ENCODE data around the gene PLA2R1.

GRCh38 chr2:159985656-159986055 lies 76.8 kb downstream of the PLA2R1 start:
- TF ChIP-seq, protein P1, sequence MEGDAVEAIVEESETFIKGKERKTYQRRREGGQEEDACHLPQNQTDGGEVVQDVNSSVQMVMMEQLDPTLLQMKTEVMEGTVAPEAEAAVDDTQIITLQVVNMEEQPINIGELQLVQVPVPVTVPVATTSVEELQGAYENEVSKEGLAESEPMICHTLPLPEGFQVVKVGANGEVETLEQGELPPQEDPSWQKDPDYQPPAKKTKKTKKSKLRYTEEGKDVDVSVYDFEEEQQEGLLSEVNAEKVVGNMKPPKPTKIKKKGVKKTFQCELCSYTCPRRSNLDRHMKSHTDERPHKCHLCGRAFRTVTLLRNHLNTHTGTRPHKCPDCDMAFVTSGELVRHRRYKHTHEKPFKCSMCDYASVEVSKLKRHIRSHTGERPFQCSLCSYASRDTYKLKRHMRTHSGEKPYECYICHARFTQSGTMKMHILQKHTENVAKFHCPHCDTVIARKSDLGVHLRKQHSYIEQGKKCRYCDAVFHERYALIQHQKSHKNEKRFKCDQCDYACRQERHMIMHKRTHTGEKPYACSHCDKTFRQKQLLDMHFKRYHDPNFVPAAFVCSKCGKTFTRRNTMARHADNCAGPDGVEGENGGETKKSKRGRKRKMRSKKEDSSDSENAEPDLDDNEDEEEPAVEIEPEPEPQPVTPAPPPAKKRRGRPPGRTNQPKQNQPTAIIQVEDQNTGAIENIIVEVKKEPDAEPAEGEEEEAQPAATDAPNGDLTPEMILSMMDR (IDR thresholded peaks at IDR 0.05; ENCODE audit: low read depth, low read length), result no peak
- no peak for TF ChIP-seq EZH2phosphoT487 (IDR thresholded peaks at IDR 0.05; ENCODE audit: low read depth)

All from OCI-LY3 (cell line).